CD4-positive, alpha-beta T cell (primary cell): ENCODE measurements around the gene WNK1. TPM values are rescaled to one million over a fixed set of nuclear protein-coding genes. Genes with fewer than 3 reads are reported as not detected.
A peak's percentile ranks its signal among the peaks of the same experiment; 100 is the strongest.

Source experiments
- ATAC-seq: fragments of 200-7000 bp; cut with Tn5 transposase; one replicate; pipeline ENCODE4 v1.10.0; 2022; ENCODE audit warnings: mild to moderate bottlenecking; ENCODE audit not compliant: poor library complexity
- CTCF ChIA-PET: fragments of 350-600 bp; sonication (Branson Sonifier 250); formaldehyde crosslinking; loops from one replicate; lab custom pipeline; 2021; ENCODE audit warnings: antibody characterized with exemption, inconsistent platforms; lab: Charles Lee
- POLR2A ChIA-PET: fragments of 350-600 bp; sonication (Branson Sonifier 250); formaldehyde crosslinking; loops from one replicate; lab custom pipeline; 2021; ENCODE audit warnings: antibody characterized with exemption, inconsistent platforms; lab: Charles Lee
- DNase-seq, 14 experiments: peaks; one replicate each; pipeline ENCODE4 v3.0.0-alpha.2; 2013 to 2020; ENCODE audit warnings: mixed read lengths in 2 of 14
- H3K27ac ChIP-seq, 2 donors: one replicate each; pipeline versions ENCODE4 v1.5.1 to v1.7.0; 2013; ENCODE audit warnings: low read length in 2 of 2, low read depth in 1 of 2, mild to moderate bottlenecking in 1 of 2
- H3K27me3 ChIP-seq, 2 experiments: 1 replicate in 1 of 2; 2 replicates in 1 of 2; pipeline versions ENCODE4 v1.6.1 to v1.7.0; 2013; ENCODE audit warnings: low read length in 2 of 2, control low read depth in 1 of 2, mild to moderate bottlenecking in 1 of 2, moderate library complexity in 1 of 2; ENCODE audit not compliant: insufficient read depth in 2 of 2, control insufficient read depth in 1 of 2
- H3K36me3 ChIP-seq: one replicate; pipeline ENCODE4 v1.6.1; 2013; ENCODE audit warnings: low read length, control low read depth; ENCODE audit not compliant: insufficient read depth
- H3K4me1 ChIP-seq: one replicate; pipeline ENCODE4 v1.6.1; 2013; ENCODE audit warnings: low read length, control low read depth; ENCODE audit not compliant: insufficient read depth
- H3K4me3 ChIP-seq: one replicate; pipeline ENCODE4 v1.5.1; 2013; ENCODE audit warnings: mild to moderate bottlenecking, low read length, moderate library complexity
- H3K9me3 ChIP-seq, 2 experiments: 1 replicate in 1 of 2; 2 replicates in 1 of 2; pipeline versions ENCODE4 v1.6.1 to v1.7.0; 2013; ENCODE audit warnings: low read length in 2 of 2, mild to moderate bottlenecking in 2 of 2, control low read depth in 1 of 2, moderate library complexity in 1 of 2; ENCODE audit not compliant: control insufficient read depth in 1 of 2, insufficient read depth in 1 of 2
- H3K27ac Mint-ChIP-seq: one replicate; pipeline ENCODE4 v1.8.0; 2020; ENCODE audit warnings: mixed read lengths
- H3K27me3 Mint-ChIP-seq: one replicate; pipeline ENCODE4 v1.8.0; 2021; ENCODE audit warnings: mixed read lengths
- H3K36me3 Mint-ChIP-seq: one replicate; pipeline ENCODE4 v1.8.0; 2021; ENCODE audit warnings: low read depth, mixed read lengths
- H3K4me1 Mint-ChIP-seq: one replicate; pipeline ENCODE4 v1.8.0; 2021; ENCODE audit warnings: low read depth, mixed read lengths
- H3K4me3 Mint-ChIP-seq: one replicate; pipeline ENCODE4 v1.8.0; 2020; ENCODE audit warnings: mild to moderate bottlenecking, mixed read lengths
- H3K9me3 Mint-ChIP-seq: one replicate; pipeline ENCODE4 v1.8.0; 2020; ENCODE audit warnings: mixed read lengths
- CTCF ChIP-seq: fragments of 200-600 bp; IDR thresholded peaks from one replicate; pipeline ENCODE4 v1.8.0; 2022; ENCODE audit warnings: antibody characterized with exemption, mild to moderate bottlenecking
- intact Hi-C, 2 experiments: fragments of 100-400 bp; cut with DNase I in 1 of 2; cut with micrococcal nuclease in 1 of 2; formaldehyde crosslinking; loops; one replicate each; pipeline versions ENCODE4 v1.15.1 to v1.9.0; 2023 to 2025; cut with DNase I, micrococcal nuclease
- total RNA-seq, 174 experiments: library from RNA in 2 of 174; stranded (reverse) in 2 of 174; gene quantifications; one replicate each; pipeline ENCODE4 v1.2.3 and lab custom pipeline; 2021 to 2026

Gene WNK1
- total RNA-seq, 2 experiments from 2014 or later, result 193 to 198 TPM

GRCh38 chr12:790608-791007, 38.2 kb downstream of the WNK1 start:
- CTCF ChIA-PET, result interaction anchor here (1.4 to 1.6 kb wide), 2 partner anchors 11 to 36 kb away, joined by 3 to 4 read pairs; no protein-coding TSS in a partner anchor
- H3K4me3 ChIP-seq, result no peak overlapping the region
- no peak for TF ChIP-seq CTCF
- Mint-ChIP-seq H3K27ac (peak overlapping the region; percentile 62), H3K36me3 (peaks cover 19% of the 10 kb centered on the region), H3K9me3 (no peaks in the 10 kb centered on the region), H3K27me3 (no peaks in the 10 kb centered on the region), H3K4me3 (peak overlapping the region; percentile 5), H3K4me1 (peaks cover 92% of the 10 kb centered on the region)
- H3K27ac ChIP-seq, result no peak overlapping the region
- H3K27me3 ChIP-seq, result no peaks in the 10 kb centered on the region
- DNase-seq (no peak), ATAC-seq (no peak)
- POLR2A ChIA-PET, result interaction anchor here (0.9 to 2.8 kb wide), 3 partner anchors 10 to 105 kb away, joined by 3 to 8 read pairs (median 4); no protein-coding TSS in a partner anchor
- no peaks in the 10 kb centered on the region for H3K9me3 ChIP-seq
- H3K36me3 ChIP-seq, result peaks cover 7% of the 10 kb centered on the region
- intact Hi-C loops, result loop anchor here in 1 of 2 experiments (2.0 to 5.0 kb wide), 2 partner anchors 16 to 33 kb away; no protein-coding TSS in a partner anchor
- H3K4me1 ChIP-seq, result peaks cover 41% of the 10 kb centered on the region

- Histone ChIP-seq H3K4me1 (peaks cover 40% of the 10 kb centered on the region), H3K27me3 (no peaks in the 10 kb centered on the region), H3K4me3 (no peak overlapping the region), H3K36me3 (peaks cover 5% of the 10 kb centered on the region), H3K9me3 (no peaks in the 10 kb centered on the region), H3K27ac (no peak overlapping the region)
- no peak overlapping the region for H3K4me3 Mint-ChIP-seq
- no peaks in the 10 kb centered on the region for H3K27me3 Mint-ChIP-seq
- peak overlapping the region; percentile 18 for H3K27ac Mint-ChIP-seq
- peaks cover 93% of the 10 kb centered on the region for H3K4me1 Mint-ChIP-seq
- peaks cover 20% of the 10 kb centered on the region for H3K36me3 Mint-ChIP-seq
- POLR2A ChIA-PET, result interaction anchor here (1.9 to 2.8 kb wide), 2 partner anchors 12 to 14 kb away, joined by 7 to 8 read pairs; no protein-coding TSS in a partner anchor
- ATAC-seq (no peak), DNase-seq (no peak)
- TF ChIP-seq CTCF, result no peak
- intact Hi-C loops, result loop anchor here in 1 of 2 experiments (5.0 kb wide), 1 partner anchor 36 kb away; no protein-coding TSS in a partner anchor
- H3K9me3 Mint-ChIP-seq, result no peaks in the 10 kb centered on the region
- CTCF ChIA-PET, result interaction anchor here (2.1 to 2.2 kb wide), 2 partner anchors 39 to 42 kb away, joined by 5 to 6 read pairs; no protein-coding TSS in a partner anchor
Observed at GRCh38 chr12:793037-793436, 40.7 kb downstream of the WNK1 start.

GRCh38 chr12:793711-794110, 41.3 kb downstream of the WNK1 start:
- no peaks in the 10 kb centered on the region for H3K27me3 ChIP-seq
- Mint-ChIP-seq H3K4me3 (no peak overlapping the region), H3K27ac (no peak overlapping the region), H3K4me1 (peaks cover 93% of the 10 kb centered on the region), H3K27me3 (no peaks in the 10 kb centered on the region), H3K36me3 (peaks cover 20% of the 10 kb centered on the region), H3K9me3 (no peaks in the 10 kb centered on the region)
- DNase-seq (no peak), ATAC-seq (no peak)
- peaks cover 35% of the 10 kb centered on the region for H3K4me1 ChIP-seq
- intact Hi-C loops, result loop anchor here in 1 of 2 experiments (5.0 kb wide), 1 partner anchor 36 kb away; no protein-coding TSS in a partner anchor
- CTCF ChIA-PET, result interaction anchor here (0.5 to 2.2 kb wide), 3 partner anchors 20 to 306 kb away, joined by 3 to 5 read pairs (median 3); no protein-coding TSS in a partner anchor
- no peak overlapping the region for H3K27ac ChIP-seq
- H3K36me3 ChIP-seq, result peaks cover 5% of the 10 kb centered on the region
- H3K4me3 ChIP-seq, result no peak overlapping the region
- POLR2A ChIA-PET, result interaction anchor here (1.9 to 2.8 kb wide), 2 partner anchors 13 to 15 kb away, joined by 7 to 8 read pairs; no protein-coding TSS in a partner anchor
- no peak for TF ChIP-seq CTCF
- H3K9me3 ChIP-seq, result no peaks in the 10 kb centered on the region
